SK-N-SH treated with all-trans-retinoic acid at 6 μM for 48 hours (cell line): Measurements from ENCODE around the gene ZNF138.

Source experiments
- ARNTL ChIP-seq: fragments of 450-650 bp; formaldehyde crosslinking; IDR thresholded peaks from 2 replicates; pipeline ENCODE4 v1.5.0; 2020; ENCODE audit warnings: low read depth, mild to moderate bottlenecking, moderate library complexity, borderline replicate concordance
- CSRNP3 ChIP-seq: fragments of 250-450 bp; sonication (Bioruptor Pico); IDR thresholded peaks from 2 replicates; pipeline ENCODE4 v1.5.1; 2021; ENCODE audit warnings: mild to moderate bottlenecking, moderate library complexity
- OSR1 ChIP-seq: fragments of 250-450 bp; sonication (Bioruptor Pico); IDR thresholded peaks from 2 replicates; pipeline ENCODE4 v1.8.0; 2022; ENCODE audit warnings: moderate library complexity, mild to moderate bottlenecking, inconsistent platforms
- PATZ1 ChIP-seq: fragments of 250-450 bp; sonication (Bioruptor Pico); IDR thresholded peaks from 2 replicates; pipeline ENCODE4 v1.8.0; 2020; ENCODE audit warnings: mild to moderate bottlenecking, moderate library complexity, borderline replicate concordance
- TF ChIP-seq, protein P1 (sequence below): fragments of 250-450 bp; sonication (Bioruptor Pico); IDR thresholded peaks from 2 replicates; pipeline ENCODE4 v1.5.1; 2020; ENCODE audit warnings: low read depth, mild to moderate bottlenecking, moderate library complexity

DNA sequence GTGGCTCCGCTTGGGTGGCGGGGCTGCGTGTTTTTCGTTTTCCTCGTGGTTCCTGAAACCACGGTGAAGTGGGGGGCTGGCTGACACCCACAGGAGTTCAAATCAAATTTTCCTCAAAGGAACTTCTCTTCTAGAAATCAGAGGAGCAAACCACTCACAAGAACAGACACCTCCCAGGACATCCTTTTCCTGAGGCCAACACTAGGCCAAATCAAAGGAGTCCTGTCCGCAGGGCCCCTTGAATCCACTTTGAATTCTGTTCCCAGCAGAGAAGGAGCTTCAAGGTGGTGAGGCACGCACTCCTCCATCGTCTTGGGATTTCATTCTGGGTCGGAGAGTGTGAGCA lies 78.9 kb downstream of the ZNF138 start:
- TF ChIP-seq ARNTL (CRISPR knock-in tag) (no peak), OSR1 (CRISPR knock-in tag) (no peak), CSRNP3 (CRISPR knock-in tag) (no peak), PATZ1 (CRISPR knock-in tag) (no peak)
- TF ChIP-seq, protein P1, sequence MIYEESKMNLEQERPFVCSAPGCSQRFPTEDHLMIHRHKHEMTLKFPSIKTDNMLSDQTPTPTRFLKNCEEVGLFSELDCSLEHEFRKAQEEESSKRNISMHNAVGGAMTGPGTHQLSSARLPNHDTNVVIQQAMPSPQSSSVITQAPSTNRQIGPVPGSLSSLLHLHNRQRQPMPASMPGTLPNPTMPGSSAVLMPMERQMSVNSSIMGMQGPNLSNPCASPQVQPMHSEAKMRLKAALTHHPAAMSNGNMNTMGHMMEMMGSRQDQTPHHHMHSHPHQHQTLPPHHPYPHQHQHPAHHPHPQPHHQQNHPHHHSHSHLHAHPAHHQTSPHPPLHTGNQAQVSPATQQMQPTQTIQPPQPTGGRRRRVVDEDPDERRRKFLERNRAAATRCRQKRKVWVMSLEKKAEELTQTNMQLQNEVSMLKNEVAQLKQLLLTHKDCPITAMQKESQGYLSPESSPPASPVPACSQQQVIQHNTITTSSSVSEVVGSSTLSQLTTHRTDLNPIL = no peak
